CD4-positive, alpha-beta T cell treated with Interleukin-2 at 100 ng/mL for 4 hours (primary cell): ENCODE measurements around the gene PCP4L1.
A peak's percentile ranks its signal among the peaks of the same experiment; 100 is the strongest.
"Not testable (repeated sequence)": the region's sequence is repeated elsewhere in the genome, so short reads cannot be mapped to it uniquely, and the experiment has no call there.

ENCODE experiments used
- DNase-seq: peaks from one replicate; pipeline ENCODE4 v3.0.0-alpha.2; 2020; ENCODE audit warnings: low spot score

PCP4L1 gene

DNA sequence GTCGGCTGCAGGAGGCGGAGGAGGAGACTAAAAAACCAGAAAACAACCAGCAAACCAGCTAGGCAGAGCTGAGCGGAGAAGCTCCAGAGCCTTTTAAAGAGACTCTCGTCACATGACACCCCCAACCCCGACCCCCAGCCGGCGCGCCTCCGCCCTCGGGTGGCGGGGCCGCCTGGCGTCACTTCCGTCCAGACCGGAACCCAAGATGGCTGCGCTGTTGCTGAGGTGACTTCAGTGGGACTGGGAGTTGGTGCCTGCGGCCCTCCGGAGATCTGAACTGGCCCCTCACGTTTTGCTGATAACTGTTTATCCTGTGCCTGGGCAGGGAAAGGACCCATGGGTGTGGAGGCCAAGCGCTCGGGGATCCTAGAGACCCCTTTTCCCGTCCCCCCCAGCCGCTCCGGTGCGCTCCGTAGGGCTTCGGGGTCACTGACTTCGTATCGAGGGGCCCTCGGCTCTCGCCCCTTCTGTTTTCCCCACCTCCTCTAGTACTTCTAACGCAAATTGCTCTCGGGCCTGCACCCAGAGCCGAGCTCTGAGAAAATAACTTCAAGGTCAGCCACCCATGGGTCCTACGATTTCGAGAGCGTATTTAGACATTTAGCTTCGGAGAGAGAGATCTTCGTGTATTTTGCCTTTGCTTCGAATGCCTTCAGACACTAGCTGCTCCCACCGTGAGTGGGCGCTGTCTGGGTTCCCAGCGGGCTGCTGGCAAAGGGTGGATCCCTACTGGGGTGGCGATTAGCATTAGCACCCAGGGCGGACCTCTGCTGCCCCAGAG, 55.8 kb downstream of the PCP4L1 start, which contains the start of gene SDHC:
Gene SDHC, plus strand, starts transcription at position 181 of the 781 bp plus-strand sequence. Its CDS starts 25 bp downstream, at position 206.
- DNase-seq, result peak; percentile 88

DNA sequence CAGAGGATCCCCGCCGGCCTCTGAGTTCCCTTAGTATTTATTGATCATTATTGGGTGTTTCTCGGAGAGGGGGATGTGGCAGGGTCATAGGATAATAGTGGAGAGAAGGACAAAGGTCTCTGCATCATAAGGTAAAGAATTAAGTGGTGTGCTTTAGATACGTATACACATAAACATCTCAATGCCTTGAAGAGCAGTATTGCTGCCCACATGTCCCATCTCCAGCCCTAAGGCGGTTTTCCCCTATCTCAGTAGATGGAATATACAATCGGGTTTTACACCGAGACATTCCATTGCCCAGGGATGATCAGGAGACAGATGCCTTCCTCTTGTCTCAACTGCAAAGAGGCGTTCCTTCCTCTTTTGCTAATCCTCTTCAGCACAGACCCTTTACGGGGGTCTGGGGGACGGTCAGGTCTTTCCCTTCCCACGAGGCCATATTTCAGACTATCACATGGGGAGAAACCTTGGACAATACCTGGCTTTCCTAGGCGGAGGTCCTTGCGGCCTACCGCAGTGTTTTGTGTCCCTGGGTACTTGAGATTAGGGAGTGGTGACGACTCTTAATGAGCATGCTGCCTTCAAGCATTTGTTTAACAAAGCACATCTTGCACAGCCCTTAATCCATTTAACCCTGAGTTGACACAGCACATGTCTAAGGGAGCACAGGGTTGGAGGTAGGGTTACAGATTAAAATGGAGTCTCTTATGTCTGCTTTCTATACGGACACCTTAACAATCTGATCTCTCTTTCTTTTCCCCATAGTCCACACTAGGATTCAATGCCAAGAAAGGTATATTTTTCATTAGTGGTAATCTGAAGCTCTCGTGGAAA, 57.5 kb downstream of the PCP4L1 start:
- not testable (repeated sequence) for DNase-seq

DNA sequence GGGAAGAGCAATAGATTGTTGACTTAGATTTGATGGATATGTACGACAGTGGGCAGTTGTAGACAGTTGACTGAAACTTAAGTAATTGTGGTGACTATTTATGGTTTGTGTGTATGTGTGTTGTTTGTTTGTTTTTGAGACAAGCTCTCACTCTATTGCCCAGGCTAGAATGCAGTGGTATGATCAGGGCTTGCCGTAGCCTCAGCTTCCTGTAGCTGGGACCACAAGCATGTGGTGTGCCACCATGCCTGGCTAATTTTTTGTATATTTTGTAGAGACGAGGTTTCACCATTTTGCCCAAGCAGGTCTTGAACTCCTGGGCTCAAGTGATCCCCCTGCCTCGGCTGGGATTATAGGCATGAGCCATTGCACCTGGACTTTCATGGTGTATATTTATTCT, 65.5 kb downstream of the PCP4L1 start:
- DNase-seq, result peak; percentile 4

DNA sequence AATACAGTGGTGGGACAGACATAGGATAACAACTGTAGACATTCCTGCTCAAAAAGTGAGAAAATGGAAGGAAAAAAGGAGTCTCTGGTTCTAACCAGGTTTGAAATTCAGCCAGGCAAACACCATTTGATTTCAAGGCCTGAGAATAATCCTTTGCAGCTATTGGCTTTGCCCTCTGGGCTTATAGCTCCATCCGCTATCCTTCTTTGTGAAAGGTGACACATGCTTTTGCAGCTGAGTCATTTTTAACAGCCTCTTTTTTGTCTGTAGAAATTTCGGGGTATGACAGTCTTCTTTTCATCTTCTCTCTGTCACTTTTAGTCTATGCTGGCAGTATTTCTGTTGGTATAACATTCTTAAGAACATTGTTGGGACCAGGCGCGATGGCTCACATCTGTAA, 71.8 kb downstream of the PCP4L1 start:
- no peak for DNase-seq

DNA sequence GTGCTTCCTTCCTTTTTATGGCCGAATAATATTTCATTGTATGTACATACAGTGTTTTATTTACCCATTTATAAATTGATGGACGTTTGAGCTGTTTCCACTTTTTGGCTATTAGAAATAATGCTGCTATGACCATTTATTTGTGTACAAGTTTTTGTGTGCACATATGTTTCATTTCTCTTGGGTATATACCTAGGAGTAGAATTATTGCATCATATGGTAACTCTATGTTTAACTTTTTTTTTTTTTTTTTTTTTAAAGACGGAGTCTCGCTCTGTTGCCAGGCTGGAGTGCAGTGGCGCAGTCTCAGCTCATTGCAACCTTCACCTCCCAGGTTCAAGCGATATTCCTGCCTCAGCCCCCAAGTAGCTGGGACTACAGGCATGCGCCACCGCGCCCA, 74.6 kb downstream of the PCP4L1 start:
- no peak for DNase-seq
